H1 (cell line): Measurements from ENCODE around the gene C1QTNF1. TPM values are rescaled to one million over a fixed set of nuclear protein-coding genes. Genes with fewer than 3 reads are reported as not detected.

ENCODE experiments used
- BCL11A ChIP-seq, 2 experiments: IDR thresholded peaks; one replicate each; pipeline ENCODE4 v1.6.1; 2011; ENCODE audit warnings: low read depth in 2 of 2, low read length in 2 of 2, mild to moderate bottlenecking in 2 of 2
- CBX5 ChIP-seq: fragments of 300-800, 300-1000 bp; sonication (generic); IDR thresholded peaks from 2 replicates; pipeline ENCODE4 v1.7.1; 2016; ENCODE audit warnings: antibody characterized with exemption, low read length, low read depth
- CBX8 ChIP-seq: fragments of 300-800, 300-1000 bp; sonication (generic); IDR thresholded peaks from 2 replicates; pipeline ENCODE4 v1.7.1; 2016; ENCODE audit warnings: low read depth, low read length, borderline replicate concordance
- CEBPB ChIP-seq: IDR thresholded peaks from 2 replicates; pipeline ENCODE4 v1.6.1; 2012; ENCODE audit warnings: low read depth, low read length
- CREB1 ChIP-seq: IDR thresholded peaks from 2 replicates; pipeline ENCODE4 v1.6.1; 2012; ENCODE audit warnings: inconsistent platforms
- JUND ChIP-seq: IDR thresholded peaks from 2 replicates; pipeline ENCODE4 v1.6.1; 2011; ENCODE audit warnings: mild to moderate bottlenecking, improper control_type of control experiment, low read length
- RAD21 ChIP-seq, 2 experiments: IDR thresholded peaks in 1 of 2; conservative IDR thresholded peaks in 1 of 2; 2 replicates each; pipeline ENCODE4 v1.6.1; 2011; ENCODE audit warnings: low read depth in 2 of 2, low read length in 2 of 2, improper control_type of control experiment in 1 of 2, inconsistent platforms in 1 of 2, mild to moderate bottlenecking in 1 of 2, moderate library complexity in 1 of 2
- RBBP5 ChIP-seq: IDR thresholded peaks from 2 replicates; pipeline ENCODE4 v1.7.1; 2012; ENCODE audit warnings: low read depth, mild to moderate bottlenecking, inconsistent platforms, low read length, moderate library complexity, borderline replicate concordance
- RXRA ChIP-seq: IDR thresholded peaks from 2 replicates; pipeline ENCODE4 v1.6.1; 2011; ENCODE audit warnings: low read depth, mild to moderate bottlenecking, low read length, moderate library complexity; ENCODE audit not compliant: insufficient read depth
- SP1 ChIP-seq: IDR thresholded peaks from 2 replicates; pipeline ENCODE4 v1.6.1; 2011; ENCODE audit warnings: low read depth, low read length
- SUZ12 ChIP-seq: fragments of 200-600 bp; sonication (generic); IDR thresholded peaks from 2 replicates; pipeline ENCODE4 v1.6.1; 2012; ENCODE audit warnings: mild to moderate bottlenecking, inconsistent platforms, low read length, moderate library complexity, mixed read lengths
- polyA plus RNA-seq, 7 experiments: library from polyadenylated mRNA; depleted of rRNA in 3 of 7; stranded (reverse) in 5 of 7; unstranded in 2 of 7; fragments of >200 nt in 5 of 7; fragments of 200-250 nt in 2 of 7; gene quantifications; 1 replicate in 5 of 7; 2 replicates in 1 of 7; 4 replicates in 1 of 7; pipeline versions ENCODE4 v1.2.1 to v1.2.3, GENCODE V29; 2011 to 2013; ENCODE audit warnings: missing spikeins in 2 of 7, mixed read lengths in 2 of 7
- total RNA-seq: library from RNA; stranded (reverse); fragmentation: NEBNext Ultra II Directional; extraction: Animal tissue kit (Norgen Biotek cat#: 25700); gene quantifications from 2 replicates; pipeline ENCODE4 v1.2.1, GENCODE V29; 2021
- TF ChIP-seq, protein P1 (sequence below): fragments of 300-600 bp; sonication (generic); IDR thresholded peaks from 2 replicates; pipeline ENCODE4 v1.7.1; 2012; ENCODE audit warnings: low read length, moderate library complexity, mild to moderate bottlenecking, inconsistent platforms; ENCODE audit not compliant: insufficient replicate concordance

C1QTNF1 gene
- total and polyA plus RNA-seq, 2 of the 8 experiments (the other 6 are each of a cell fraction or from before 2014, with no cell fraction given), result 1.5 to 2.5 TPM

DNA sequence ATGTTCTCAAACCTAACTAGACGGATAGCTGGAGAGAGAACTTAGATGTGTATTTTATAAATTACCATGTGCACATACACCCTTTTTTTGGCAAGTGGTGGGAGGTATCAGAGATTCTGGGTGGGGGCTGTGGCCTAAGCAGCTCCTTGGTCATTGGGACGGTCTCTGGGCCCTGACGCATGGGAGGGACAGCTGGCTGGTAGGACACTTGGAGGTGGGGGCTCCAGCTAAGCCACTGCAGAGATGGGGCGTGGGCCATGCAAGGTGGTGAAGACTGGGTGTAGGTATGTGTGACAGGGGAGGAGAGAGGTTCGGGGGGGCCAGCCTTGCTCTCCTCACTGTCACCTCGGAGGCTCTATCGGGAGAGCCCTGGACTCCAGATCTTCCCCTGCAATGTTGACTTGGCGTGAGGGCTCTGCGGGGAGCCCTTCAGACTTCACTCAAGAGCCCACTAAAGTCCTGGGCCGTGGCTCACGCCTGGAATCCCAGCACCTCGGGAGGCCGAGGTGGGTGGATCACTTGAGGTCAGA lies 17.1 kb downstream of the C1QTNF1 start (continued):
- TF ChIP-seq, protein P1, sequence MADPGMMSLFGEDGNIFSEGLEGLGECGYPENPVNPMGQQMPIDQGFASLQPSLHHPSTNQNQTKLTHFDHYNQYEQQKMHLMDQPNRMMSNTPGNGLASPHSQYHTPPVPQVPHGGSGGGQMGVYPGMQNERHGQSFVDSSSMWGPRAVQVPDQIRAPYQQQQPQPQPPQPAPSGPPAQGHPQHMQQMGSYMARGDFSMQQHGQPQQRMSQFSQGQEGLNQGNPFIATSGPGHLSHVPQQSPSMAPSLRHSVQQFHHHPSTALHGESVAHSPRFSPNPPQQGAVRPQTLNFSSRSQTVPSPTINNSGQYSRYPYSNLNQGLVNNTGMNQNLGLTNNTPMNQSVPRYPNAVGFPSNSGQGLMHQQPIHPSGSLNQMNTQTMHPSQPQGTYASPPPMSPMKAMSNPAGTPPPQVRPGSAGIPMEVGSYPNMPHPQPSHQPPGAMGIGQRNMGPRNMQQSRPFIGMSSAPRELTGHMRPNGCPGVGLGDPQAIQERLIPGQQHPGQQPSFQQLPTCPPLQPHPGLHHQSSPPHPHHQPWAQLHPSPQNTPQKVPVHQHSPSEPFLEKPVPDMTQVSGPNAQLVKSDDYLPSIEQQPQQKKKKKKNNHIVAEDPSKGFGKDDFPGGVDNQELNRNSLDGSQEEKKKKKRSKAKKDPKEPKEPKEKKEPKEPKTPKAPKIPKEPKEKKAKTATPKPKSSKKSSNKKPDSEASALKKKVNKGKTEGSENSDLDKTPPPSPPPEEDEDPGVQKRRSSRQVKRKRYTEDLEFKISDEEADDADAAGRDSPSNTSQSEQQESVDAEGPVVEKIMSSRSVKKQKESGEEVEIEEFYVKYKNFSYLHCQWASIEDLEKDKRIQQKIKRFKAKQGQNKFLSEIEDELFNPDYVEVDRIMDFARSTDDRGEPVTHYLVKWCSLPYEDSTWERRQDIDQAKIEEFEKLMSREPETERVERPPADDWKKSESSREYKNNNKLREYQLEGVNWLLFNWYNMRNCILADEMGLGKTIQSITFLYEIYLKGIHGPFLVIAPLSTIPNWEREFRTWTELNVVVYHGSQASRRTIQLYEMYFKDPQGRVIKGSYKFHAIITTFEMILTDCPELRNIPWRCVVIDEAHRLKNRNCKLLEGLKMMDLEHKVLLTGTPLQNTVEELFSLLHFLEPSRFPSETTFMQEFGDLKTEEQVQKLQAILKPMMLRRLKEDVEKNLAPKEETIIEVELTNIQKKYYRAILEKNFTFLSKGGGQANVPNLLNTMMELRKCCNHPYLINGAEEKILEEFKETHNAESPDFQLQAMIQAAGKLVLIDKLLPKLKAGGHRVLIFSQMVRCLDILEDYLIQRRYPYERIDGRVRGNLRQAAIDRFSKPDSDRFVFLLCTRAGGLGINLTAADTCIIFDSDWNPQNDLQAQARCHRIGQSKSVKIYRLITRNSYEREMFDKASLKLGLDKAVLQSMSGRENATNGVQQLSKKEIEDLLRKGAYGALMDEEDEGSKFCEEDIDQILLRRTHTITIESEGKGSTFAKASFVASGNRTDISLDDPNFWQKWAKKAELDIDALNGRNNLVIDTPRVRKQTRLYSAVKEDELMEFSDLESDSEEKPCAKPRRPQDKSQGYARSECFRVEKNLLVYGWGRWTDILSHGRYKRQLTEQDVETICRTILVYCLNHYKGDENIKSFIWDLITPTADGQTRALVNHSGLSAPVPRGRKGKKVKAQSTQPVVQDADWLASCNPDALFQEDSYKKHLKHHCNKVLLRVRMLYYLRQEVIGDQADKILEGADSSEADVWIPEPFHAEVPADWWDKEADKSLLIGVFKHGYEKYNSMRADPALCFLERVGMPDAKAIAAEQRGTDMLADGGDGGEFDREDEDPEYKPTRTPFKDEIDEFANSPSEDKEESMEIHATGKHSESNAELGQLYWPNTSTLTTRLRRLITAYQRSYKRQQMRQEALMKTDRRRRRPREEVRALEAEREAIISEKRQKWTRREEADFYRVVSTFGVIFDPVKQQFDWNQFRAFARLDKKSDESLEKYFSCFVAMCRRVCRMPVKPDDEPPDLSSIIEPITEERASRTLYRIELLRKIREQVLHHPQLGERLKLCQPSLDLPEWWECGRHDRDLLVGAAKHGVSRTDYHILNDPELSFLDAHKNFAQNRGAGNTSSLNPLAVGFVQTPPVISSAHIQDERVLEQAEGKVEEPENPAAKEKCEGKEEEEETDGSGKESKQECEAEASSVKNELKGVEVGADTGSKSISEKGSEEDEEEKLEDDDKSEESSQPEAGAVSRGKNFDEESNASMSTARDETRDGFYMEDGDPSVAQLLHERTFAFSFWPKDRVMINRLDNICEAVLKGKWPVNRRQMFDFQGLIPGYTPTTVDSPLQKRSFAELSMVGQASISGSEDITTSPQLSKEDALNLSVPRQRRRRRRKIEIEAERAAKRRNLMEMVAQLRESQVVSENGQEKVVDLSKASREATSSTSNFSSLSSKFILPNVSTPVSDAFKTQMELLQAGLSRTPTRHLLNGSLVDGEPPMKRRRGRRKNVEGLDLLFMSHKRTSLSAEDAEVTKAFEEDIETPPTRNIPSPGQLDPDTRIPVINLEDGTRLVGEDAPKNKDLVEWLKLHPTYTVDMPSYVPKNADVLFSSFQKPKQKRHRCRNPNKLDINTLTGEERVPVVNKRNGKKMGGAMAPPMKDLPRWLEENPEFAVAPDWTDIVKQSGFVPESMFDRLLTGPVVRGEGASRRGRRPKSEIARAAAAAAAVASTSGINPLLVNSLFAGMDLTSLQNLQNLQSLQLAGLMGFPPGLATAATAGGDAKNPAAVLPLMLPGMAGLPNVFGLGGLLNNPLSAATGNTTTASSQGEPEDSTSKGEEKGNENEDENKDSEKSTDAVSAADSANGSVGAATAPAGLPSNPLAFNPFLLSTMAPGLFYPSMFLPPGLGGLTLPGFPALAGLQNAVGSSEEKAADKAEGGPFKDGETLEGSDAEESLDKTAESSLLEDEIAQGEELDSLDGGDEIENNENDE, result no peak
- TF ChIP-seq CBX8 (no peak), BCL11A (IDR thresholded peaks at IDR 0.05; ENCODE audit: low read depth in 2 of 2, low read length in 2 of 2) (no peak), CREB1 (no peak), SUZ12 (no peak), CEBPB (no peak), JUND (no peak), CBX5 (no peak), SP1 (no peak), RAD21 (IDR thresholded peaks at IDR 0.05 in 1 of 2, conservative IDR thresholded peaks at IDR 0.05 in 1 of 2; ENCODE audit: low read depth in 2 of 2, low read length in 2 of 2) (no peak), RXRA (no peak), RBBP5 (no peak)
